Measurements from ENCODE around the gene ALK.

The ALK gene

GRCh38 chr2:29225814-29226213 is 695.6 kb downstream of the ALK start:
- no peak overlapping the region for H3K27ac ChIP-seq
- H3K4me3 ChIP-seq = no peak overlapping the region
- TF ChIP-seq, protein P1, sequence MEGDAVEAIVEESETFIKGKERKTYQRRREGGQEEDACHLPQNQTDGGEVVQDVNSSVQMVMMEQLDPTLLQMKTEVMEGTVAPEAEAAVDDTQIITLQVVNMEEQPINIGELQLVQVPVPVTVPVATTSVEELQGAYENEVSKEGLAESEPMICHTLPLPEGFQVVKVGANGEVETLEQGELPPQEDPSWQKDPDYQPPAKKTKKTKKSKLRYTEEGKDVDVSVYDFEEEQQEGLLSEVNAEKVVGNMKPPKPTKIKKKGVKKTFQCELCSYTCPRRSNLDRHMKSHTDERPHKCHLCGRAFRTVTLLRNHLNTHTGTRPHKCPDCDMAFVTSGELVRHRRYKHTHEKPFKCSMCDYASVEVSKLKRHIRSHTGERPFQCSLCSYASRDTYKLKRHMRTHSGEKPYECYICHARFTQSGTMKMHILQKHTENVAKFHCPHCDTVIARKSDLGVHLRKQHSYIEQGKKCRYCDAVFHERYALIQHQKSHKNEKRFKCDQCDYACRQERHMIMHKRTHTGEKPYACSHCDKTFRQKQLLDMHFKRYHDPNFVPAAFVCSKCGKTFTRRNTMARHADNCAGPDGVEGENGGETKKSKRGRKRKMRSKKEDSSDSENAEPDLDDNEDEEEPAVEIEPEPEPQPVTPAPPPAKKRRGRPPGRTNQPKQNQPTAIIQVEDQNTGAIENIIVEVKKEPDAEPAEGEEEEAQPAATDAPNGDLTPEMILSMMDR (IDR thresholded peaks at IDR 0.05) = no peak
- DNase-seq (ENCODE audit: low spot score) = no peak

DNA sequence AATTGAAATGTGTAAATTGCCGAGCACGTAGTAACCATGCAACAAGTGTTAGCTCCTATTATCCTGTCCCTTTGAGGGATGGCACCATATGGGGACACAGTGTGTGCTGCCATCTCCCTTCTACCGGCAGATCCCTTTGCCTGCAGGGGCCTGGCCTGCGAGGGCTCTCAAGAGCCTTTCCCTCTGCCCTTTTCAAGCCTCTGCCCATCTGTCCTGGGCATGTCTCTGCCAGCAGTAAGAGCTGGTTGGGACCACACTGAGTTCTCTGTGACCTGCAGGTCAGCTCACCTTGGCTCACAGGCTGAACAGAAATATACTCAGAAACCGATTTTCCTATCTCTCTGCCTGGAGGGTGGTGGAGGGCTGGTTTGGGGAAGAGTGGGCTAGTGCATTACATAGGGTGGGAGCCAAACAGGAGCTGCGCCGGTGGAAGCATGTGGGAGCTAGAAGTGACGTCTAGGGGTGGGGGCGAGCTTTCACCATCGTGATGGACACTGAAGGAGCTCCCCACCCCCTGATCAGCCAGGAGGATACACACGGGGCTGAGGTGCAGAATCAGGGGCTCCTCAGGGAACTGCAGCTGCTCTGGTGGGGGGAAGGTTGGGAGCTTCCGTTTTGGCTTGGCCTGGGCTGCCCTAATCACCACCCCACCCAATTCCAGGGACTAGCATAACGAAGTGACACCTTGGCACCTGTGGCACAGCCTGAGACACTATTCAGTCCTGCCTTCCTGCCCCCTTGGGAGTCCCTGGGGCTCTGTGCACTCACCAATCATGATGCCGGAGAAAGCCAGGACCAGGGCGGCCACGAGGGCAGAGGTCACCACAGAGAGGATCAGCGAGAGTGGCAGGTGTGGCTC is 696.5 kb downstream of the ALK start:
- Histone ChIP-seq H3K4me3 (no peak overlapping the region), H3K27ac (no peak overlapping the region)
- TF ChIP-seq, protein P1 (IDR thresholded peaks at IDR 0.05) = no peak
- no peak for DNase-seq (ENCODE audit: low spot score)

DNA sequence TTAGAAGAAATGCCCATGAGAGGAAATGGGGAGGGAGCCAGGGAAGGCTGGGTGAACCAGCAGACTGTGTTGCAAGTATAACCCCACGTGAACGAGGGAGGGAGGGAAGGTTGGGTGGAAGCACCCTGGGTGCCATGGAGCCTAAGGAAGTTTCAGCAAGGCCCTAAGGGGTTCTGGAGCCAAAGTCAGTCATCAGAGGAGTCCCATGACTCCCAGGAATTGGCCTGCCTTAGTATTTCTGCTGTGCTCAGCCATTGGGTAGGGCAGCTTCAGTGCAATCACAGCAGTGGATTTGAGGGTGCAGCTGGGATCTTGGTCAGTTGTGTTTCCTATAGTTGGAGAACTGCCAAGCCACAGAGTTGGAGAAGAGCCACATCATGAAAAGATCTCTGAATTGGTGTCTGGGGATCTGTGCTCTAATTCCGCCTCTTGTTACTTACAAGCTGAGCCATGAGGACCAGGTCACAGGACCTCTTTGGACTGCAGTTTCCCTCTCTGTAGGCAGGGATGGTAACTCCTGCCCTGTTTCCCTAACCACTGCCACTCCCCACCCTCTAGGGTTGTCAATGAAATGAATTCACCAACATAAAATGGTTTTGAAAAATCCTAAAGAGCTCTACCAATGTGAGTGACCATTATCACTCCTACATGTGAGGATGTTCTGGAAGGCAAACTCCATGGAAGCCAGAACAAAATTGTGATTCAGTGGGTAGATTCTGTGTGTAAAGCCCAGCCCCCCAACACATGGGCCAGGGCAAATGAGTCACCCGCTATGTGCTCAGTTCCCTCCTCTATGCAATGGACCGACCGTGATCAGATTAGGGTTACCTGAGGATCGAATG is 697.3 kb downstream of the ALK start:
- Histone ChIP-seq H3K27ac (no peak overlapping the region), H3K4me3 (no peak overlapping the region)
- TF ChIP-seq, protein P1 (IDR thresholded peaks at IDR 0.05) = no peak
- no peak for DNase-seq (ENCODE audit: low spot score)

DNA sequence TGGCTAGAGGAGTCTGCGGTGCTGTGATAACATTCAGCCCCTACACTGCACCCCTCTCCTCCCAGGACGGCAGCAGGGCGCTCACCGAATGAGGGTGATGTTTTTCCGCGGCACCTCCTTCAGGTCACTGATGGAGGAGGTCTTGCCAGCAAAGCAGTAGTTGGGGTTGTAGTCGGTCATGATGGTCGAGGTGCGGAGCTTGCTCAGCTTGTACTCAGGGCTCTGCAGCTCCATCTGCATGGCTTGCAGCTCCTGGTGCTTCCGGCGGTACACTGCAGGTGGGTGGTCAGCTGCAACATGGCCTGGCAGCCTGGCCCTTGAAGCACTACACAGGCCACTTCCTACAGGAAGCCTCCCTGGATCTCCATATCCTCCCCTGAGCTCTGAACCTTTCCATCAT is 698.1 kb downstream of the ALK start:
- Histone ChIP-seq H3K27ac (no peak overlapping the region), H3K4me3 (no peak overlapping the region)
- TF ChIP-seq, protein P1 (IDR thresholded peaks at IDR 0.05) = no peak
- DNase-seq (ENCODE audit: low spot score) = no peak

DNA sequence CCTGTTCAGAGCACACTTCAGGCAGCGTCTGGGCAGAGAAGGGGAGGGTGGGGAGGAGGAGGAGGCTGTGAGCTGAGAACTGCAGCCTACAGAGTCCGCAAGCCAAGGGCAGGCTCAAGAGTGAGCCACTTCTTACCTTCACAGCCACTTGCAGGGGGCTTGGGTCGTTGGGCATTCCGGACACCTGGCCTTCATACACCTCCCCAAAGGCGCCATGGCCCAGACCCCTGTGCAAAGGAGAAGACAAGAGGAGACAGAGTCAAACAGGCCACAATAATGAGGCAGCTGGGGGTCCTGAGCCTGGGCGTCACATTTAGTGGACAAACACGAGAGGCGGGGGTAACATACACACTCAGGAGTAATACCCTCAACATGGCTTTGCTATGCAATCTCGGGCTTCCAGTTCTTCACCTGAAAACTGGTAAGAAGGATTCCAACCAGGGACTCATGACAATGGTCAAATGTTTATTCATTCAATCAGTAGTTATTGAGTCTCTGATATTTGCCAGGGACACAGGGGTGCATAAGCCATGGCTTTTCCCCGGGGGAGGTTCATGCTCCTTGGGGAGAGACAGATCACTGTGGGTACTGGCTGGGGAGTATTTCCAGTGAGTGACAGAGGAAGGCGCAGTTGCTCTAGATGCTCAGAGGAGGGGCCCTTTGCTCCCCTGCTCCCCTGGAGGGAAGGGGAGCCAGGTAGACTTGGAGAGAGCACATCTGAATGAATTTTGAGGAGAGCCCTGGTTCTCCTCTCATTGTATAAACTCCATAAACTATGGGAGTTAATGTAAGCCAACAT is 698.8 kb downstream of the ALK start:
- TF ChIP-seq, protein P1 (IDR thresholded peaks at IDR 0.05) = no peak
- Histone ChIP-seq H3K4me3 (no peak overlapping the region), H3K27ac (no peak overlapping the region)
- peak; percentile 68 for DNase-seq (ENCODE audit: low spot score)

DNA sequence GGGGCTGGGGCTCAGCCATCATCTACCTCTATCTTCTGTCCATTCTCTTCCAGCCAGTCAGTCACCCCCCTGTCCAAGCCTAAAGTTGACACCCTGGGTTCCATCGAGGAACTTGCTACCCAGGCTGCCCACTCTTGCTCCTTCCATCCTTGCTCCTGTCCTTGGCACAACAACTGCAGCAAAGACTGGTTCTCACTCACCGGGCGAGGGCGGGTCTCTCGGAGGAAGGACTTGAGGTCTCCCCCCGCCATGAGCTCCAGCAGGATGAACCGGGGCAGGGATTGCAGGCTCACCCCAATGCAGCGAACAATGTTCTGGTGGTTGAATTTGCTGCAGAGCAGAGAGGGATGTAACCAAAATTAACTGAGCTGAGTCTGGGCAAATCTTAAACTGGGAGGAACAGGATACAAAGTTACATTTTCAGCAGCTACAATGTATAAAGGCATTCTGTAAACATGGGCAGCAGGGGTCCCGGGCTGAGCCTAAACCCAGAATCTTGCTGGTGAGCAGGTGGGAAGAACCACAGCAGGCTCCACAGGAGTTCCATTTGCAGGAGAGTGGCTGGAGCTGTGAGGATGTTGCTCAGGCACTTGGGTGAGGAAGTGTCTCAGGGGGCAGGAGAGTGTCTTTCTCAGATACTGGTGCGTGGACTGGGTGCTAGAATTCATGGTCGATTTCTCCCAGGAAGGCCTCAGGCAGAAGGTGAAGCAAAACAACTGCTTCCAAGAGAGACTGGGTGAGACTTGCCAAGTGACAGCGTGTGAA is 700.7 kb downstream of the ALK start:
- Histone ChIP-seq H3K4me3 (no peak overlapping the region), H3K27ac (no peak overlapping the region)
- TF ChIP-seq, protein P1 (IDR thresholded peaks at IDR 0.05) = no peak
- DNase-seq (ENCODE audit: low spot score) = peak; percentile 43
